Putamen (tissue), 1 donor: ENCODE measurements around the gene MRTFA.
A peak's percentile ranks its signal among the peaks of the same experiment; 100 is the strongest.

Experiments
- DNase-seq: peaks from one replicate; pipeline ENCODE4 v3.0.0-alpha.2; 2016; ENCODE audit warnings: low spot score

Gene MRTFA

DNA sequence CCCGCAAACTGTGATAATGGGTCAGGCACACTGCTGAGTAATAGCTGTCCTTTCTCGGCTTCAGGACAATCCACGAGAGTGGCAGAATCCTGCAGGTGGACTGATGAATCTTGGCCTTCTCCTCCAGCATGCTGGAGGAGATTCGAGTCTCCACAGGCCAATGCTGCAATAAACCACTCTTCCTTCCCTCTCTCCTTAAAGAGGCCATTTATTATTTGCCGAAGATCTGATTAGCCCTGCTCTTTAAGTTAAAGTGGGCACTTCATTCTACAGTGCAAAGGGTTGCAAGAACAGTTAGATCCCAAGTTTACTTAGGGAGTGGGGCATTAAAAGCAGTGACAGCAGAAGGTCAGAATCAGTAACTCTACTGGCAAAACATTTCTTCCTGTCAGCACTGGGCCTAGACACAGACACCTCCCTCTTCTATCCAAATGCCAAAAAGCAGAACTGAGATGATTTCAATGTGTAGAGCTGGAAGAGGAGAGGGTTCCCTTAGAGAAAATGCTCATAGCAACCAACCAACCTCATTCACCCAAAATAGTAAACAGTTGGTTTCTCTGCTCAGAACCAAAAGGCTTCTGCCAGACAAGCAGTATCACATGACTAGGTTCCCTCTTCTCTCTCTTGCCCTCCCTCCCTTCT lies 144.4 kb downstream of the MRTFA start:
- DNase-seq = peak; percentile 56

DNA sequence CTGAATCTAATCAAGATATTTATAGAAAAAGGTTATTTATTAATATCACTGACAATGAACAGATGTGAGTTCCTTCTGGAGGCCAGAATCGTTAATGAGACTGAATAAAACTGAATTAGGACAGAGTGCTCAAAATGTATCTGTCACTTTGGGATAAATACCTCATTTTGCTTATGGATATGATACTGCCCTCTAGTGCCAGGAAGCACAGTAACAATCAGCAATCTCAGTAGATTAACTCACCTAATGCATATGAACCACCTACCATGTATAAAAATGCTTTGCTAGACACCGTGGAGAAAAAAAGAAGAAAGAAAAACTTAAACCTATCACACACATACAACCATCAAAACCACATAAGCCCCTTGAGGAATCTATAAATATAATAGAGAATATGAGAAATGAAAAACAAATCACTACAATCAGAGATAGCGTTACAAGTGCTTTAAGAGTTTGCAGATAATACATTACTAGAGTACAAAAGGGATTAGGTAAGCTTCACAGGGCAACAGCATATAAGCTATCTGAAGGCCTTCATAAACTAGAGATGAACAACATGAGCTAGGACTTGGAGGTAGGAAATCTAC lies 148.8 kb downstream of the MRTFA start:
- DNase-seq = no peak

DNA sequence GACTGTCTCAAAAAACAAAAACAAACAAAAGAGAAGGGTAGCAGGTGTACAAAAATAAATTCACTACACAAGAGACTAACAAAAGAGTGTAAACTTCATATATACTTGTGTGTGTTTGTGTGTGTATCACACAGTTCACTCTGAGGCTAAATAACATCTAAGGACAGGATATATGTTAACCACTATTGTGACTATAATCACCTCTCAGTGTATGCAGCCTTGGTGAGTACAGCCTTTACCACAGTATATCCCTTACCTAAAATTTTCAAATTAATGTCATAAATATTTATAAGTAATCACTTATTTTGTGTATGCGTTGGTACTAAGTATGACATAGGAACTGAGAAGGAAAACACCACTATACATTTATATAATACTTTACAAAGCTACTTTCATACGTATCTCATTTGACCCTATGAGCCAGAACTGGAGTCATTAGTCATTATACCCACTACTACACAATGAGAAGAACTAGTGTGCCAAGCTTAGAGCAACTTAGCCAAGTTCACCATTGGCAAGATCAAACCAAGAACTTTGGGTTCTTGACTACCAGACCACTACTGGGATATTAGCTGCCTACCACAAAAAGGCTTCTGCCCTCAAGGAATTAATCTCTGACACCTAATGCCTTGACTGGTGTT lies 149.4 kb downstream of the MRTFA start:
- DNase-seq = no peak

DNA sequence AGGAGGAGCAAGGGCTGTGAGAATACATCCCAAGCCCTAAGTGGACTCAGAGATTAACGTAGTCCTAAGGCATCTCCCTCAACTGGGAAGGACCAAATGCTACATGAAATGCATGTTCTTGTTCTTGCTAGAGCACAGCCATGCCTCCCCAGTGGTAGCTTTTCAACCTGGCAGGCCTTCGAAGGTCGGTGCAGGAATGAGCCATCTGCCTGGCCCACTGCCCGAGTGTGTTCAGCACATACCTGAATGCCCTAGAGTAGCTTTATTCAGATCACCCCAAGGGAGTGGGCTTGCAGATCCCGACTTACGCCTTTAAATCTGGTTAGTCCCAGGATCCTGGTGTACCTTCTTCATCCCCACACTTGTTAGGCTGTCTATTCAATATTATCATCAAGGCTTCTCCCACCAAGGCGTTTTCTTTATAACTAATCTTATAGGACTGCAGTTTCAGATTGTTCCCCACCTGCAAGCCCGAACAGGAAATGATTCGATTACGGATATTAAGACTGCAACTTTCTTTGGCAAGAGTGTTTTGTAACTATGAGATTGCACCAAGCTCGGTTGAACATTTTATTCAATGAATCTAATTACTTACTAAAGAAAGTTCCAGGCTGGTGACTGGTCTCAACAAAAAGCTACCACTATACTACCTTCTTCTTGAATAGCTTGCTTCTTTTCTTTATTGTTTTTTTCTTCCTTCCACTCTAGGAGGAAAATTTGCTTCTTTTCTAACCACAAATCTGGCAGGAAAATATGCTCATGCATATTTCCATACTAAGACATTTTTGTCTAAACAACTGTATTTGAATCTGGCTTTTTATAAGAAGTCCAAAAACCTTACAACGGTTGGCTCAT lies 150.5 kb downstream of the MRTFA start:
- no peak for DNase-seq

DNA sequence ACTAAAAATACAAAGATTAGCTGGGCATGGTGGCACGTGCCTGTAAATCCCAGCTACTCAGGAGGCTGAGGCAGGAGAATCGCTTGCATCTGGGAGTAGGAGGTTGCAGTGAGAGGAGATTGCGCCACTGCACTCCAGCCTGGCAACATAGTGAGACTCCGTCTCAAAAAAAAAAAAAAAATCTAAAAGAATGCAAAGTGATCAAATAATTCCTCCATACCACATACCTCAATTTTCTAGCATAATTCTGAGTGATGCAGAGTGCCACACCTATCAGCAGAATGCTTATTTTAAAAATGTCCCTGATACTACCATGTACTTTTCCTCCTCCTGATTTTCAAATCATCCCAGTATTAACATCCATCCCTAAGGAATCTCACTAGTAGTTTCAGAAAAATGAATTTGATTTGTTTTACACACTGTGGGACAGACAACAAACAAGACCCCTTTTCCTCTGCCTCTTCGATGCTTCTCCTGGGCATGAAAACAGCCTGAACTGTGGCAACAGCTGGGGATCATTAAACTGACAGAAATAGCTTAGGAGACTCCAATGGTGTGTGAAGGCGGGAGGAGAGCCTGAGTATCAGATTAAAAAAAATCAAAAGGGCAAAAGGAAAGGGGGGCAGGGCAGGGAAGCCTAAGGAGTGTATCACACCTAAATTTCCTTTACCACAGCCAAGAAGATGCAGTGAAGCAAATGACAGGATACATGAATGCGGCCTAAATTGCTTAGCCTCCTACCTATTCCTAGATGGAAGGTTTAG lies 151.4 kb downstream of the MRTFA start:
- DNase-seq = no peak

DNA sequence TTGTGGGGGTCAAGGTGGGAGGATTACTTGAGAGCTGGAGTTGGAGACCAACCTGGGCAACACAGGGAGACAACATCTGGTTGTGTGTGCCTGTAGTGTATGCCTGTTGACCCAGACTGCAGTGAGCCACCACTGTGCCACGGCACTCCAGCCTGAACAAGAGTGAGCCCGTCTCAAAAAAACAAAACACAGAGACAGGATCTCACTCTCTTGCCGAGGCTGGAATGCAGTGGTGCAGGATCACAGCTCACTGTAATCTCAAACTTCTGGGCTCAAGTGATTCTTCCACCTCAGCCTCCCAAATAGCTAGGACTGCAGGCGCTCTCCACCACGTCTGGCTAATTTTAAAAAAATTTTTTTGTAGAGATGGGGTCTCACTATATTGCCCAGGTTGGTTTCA lies 153.6 kb downstream of the MRTFA start:
- no peak for DNase-seq

DNA sequence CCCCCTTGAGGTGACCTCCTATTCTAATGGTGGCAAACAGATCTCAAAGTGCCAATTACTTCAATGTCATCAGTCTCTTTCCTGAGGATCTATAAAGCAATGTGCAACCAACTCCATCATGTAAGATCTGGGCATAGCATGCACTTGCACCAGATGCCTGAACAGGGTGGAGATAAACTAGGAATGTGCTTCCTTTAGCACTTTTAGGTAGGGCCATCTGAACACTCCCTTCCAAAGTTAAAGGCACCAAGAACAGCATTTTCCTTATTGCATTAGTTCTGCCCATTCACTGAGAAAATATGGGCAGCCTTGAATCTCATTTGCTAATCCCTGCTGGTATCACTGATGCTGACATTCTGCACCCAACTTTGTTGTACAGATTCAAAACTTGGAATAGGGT lies 154.1 kb downstream of the MRTFA start:
- no peak for DNase-seq

DNA sequence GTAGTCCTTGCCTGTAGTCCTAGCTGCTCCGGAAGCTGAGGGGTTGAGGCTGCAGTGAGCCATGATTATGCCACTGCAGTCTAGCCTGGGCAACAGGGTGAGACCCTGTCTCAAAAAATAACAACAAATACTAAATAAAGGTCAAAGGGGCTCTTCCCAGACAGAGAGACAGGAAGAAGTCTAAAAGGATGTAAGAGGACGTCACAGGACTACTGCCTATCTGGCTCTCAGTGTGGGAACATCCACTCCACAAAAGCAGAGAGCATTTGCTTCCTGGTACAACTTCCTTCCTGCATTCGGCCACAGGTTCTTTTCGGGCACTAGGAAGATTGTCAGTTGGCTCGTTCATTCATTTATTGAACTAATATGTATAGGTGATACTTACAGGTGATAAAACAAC lies 155.5 kb downstream of the MRTFA start:
- DNase-seq = no peak

DNA sequence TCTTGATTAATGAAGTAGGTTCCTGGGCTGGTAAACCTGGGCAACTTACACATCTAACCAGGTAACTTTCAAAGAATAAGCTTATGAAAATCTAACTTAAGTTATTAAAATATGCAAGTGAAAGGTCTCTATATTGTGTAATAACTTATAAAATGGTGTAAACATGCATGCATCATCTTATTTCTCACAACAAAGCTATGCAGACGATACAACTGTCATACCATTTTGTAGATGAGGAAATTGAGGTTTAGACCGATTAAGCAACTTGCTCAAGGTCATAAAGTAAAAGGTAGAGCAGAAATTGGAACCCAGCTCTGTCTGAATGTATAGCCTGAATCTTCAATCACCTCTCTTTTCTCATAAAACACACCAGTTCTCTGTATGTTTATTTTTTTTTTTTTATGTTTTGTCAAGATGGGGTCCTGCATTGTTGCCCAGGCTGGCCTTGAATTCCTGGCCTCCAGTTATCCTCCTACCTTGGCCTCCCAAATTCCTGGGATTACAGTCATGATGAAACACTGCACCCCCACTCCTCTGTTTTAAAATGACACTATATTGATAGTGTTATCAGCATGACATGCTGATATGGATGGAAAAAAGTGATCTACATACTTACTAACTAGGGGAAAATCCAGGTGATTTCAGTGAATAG lies 156.5 kb downstream of the MRTFA start:
- DNase-seq = no peak

DNA sequence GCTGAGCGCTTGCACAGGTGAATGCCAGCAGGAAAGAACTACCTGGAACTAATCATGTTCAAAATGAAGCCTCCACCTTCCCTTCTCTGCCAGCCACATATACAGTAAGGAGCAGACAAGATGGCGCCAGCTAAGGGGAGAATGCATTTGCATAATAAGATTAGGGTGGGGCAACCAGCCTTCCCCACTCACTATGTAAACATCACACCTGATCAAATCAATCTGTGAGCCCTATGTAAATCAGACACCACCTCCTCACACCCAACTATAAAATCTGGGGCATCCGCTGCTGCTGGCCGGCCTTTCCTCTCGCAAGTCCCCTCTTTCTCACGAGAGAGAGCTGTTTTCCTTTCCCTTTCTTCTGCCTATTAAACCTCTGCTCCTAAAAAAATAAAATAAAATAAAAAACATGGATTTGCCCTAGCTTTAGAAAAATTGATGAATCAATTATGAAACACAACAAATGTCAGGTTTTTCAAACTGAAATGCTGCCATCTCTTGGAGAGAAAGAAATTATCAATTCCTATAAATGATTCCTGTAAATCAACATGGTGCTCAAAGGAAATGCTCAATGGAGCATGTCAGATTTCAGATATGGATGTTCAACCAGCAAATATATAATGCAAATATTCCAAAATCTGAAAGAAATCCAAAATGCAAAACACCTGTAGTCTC lies 157.3 kb downstream of the MRTFA start:
- no peak for DNase-seq

DNA sequence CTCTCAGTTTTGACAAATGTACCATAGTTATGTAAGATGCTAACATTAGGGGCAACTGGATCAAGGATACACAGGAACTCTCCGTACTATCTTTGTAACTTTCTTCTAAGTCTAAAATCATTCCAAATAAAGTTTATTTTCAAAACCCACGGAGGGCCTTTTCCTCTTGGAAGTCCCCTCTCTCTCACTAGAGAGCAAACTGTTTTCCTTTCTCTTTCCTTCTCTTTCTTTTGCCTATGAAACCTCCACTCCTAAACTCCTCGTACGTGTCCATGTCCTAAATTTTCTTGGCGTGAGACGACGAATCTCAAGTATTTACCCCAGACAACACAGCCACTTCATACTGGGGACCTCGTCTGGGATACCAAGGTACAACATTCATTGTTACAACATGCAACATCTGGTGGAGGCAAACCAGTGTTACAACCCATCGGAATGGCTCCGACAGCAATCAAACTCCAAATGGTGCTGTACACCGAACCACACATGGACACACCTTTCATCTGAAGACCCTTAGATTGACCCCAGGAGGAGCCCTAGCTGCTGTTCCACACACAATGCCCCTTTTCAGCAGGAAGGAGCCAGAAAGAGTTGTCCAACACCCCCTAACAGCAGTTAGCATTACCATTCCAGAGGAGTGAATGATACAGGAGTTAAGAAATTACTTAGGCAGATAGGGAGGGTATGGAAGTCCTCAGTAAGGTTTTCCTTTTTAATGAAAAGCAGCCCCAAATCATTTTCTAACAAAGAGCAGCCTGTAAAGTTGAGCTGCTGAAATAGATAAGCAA lies 158.0 kb downstream of the MRTFA start:
- DNase-seq = no peak

DNA sequence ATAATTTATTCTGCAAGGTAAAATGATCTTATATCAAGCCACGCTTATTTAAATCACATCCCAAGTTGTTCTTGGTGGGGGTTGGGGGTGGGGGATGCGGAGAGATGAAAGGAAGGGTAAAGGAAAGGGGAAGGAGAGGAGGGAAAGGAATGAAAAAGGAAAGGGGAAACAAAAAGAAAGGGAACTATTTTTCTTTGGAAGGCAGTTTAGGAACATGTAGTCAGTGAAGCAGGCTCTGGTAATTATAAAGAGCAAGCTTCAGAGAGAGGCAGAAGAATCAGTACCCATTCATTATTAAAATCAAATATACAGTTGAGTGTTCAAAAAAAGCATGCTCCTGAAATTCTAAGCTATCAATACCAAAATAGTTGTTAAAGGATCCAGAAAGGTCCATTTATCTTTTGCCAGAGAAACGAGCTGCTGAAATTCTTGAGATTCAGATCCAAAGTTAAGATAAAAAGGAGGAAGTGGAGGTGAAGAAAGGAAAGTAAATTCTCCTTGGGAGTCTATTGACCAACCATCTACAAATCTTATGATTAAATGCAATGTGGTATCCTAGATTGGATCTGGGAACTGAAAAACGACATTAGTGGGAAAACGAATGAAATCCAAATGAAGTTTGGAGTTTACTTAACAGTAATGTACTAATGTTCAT lies 158.7 kb downstream of the MRTFA start:
- DNase-seq = no peak

DNA sequence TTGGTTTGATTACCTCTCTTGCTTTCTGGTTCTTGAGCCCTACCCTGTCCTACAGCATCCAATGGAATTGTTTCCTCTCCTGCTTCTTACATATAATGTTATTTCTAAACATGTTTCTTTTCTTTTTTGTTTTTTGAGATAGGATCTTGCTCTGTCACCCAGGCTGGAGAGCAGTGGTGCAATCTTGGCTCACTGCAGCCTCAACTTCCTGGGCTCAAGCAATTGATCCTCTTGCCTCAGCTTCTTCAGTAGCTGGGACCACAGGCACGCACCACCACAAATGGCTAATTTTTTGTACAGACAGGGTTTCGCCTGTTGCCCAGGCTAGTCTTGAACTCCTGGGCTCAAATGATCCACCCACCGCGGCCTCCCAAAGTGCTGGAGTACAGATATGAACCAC lies 160.2 kb downstream of the MRTFA start:
- DNase-seq = no peak

DNA sequence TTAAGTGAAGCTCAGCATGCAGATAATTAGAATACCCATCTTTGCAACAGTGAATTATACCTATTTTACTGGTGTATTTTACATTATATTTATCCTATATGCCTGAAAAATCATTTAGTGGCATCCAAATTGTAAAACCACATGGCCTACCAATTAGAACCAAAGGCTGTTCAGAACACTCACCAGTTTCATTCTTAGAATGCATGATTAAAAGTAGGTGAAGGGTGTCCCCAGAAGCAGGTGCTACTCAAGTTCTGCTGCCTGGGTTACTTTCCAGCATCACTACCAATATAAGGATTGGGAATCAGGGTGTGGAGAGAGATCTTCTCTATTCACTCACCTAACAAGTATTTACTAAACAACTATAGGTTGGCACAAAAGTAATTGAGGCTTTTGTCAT lies 162.8 kb downstream of the MRTFA start:
- no peak for DNase-seq

DNA sequence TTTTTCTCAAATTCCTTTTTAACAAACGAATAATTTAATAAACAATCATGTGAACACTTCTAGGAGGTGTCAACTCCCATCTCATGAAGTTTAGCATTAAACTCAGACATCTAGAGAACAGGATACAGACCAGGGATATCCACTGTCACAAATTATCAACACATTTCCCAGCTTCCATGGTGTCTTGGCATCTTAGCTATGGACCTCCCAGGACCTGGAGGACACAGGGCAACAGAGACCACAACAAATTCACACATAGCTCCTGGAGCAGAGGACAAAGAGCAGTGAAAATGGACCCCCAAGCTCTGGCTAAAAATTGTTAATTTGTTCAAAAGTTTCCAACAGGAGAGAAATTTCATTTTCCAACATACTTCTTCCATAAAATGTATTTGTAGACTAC lies 163.9 kb downstream of the MRTFA start:
- DNase-seq = no peak

DNA sequence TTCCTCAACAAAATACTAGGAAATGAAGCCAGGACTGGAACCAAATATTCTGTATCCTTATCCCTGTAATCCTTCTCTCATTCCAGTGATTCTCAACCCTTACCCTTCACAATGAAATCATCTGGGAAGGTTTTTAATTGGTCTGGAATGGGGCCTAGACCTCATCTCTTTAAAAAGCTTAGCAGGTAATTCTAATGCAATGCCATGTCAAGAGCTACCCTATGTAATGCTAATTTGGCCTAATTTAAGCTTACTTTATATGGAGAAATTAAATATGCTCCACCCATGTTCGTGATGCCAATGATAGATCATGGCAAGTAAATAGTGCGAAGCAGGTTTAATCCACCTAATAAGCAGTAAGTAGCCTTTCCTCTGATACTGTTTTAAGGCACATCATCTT lies 164.5 kb downstream of the MRTFA start:
- DNase-seq = no peak

DNA sequence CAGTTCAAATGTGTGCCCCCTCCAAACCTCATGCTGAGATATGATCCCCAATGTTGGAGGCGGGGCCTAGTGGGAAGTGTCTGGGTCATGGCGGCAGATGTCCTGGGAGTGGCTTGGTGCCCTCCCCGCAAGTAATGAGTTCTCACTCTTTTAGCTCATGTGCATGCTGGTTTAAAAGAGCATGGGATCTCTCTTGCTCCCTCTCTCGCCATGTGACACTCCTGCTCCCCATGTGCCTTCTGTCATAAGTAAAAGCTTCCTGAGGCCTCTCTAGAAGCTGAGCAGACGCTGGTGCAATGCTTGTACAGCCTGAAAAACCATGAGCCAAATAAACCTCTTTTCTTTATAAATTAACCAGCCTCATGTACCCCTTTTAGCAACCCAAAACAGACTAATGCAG lies 167.3 kb downstream of the MRTFA start:
- no peak for DNase-seq

DNA sequence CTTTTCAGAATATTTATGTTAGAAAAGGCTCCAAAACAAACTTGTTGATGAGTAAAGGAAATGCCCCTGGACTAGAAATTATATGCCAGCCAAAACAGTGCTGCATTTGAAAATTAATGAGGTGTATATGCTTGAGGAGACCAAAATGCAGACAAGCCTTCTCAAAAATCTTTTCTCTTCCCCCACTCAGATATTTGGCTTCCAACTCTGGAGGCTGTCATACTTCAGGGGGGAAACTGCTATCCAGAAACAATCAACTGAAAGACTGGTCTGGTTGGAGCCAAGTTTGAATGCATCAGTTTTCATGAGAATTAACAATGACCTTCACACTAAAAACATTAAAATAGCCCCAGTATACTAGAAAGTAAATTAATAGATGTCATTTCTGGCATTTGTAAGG lies 167.9 kb downstream of the MRTFA start:
- DNase-seq = no peak

DNA sequence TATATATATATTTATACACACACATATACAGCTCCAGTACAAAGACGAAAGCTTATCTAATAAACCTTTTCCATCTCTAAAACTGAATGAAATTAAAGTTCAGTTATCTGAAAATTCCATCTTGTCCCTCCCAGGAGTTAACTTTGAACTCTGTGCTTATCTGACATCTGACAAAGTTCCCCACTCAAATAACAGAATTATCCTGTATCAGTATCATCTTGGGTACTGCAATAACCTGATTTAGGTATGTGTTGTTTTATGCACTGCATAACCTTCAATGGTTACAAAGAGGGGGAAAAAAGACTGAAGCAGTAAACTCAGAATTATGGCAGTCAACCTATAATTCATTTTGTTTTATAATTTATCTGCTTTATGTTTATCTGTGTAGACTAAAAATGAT lies 169.5 kb downstream of the MRTFA start:
- no peak for DNase-seq

DNA sequence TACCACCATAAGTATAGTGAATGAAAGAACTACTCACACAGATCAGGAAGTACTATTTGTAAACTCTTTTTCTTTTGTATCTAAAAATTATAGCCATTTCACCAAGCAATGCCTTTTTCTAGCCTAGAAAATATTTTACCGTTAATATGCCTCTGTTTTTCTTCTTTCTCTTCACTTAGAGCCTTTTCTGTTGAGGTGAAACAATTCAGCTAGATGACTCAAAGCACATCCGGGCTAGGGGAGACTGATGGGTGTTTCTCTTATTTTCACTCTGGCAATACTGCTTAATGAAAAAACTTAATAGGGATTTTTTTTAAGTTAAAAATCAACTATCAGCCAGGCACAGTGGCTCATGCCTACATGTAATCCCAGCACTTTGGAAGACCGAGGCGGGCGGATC lies 172.8 kb downstream of the MRTFA start:
- DNase-seq = no peak
